HG02973 (cell line): Measurements from ENCODE around the gene COA1.

Experiments used
- ATAC-seq: cut with Tn5 transposase; IDR thresholded peaks from one replicate; pipeline ENCODE4 v1.9.1; 2021; ENCODE audit warnings: moderate library complexity; ENCODE audit not compliant: unreplicated experiment

The COA1 gene

GRCh38 chr7:43658718-43659548 is 70.4 kb downstream of the COA1 start:
- ATAC-seq: no peak

DNA sequence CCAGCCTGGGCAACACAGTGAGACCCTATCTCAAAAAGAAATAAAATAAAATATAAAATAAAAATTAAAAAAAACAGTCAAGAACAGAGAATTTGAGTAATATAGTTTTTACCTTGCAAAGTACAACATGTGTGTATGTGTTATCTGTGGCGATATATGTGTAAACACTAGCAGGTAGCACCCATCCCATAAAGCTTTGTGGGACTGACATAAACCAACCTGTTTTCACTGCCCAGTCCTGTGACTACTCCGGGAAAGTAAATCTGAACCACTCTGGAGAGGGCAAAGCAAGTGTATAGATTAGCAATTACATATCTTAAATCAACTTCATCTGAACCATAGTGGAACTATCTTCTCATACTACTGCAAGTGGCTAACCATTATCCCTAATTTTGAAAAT is 72.3 kb downstream of the COA1 start:
- no peak for ATAC-seq

- ATAC-seq: no peak
Measured at GRCh38 chr7:43655584-43655983, 73.7 kb downstream of the COA1 start.

DNA sequence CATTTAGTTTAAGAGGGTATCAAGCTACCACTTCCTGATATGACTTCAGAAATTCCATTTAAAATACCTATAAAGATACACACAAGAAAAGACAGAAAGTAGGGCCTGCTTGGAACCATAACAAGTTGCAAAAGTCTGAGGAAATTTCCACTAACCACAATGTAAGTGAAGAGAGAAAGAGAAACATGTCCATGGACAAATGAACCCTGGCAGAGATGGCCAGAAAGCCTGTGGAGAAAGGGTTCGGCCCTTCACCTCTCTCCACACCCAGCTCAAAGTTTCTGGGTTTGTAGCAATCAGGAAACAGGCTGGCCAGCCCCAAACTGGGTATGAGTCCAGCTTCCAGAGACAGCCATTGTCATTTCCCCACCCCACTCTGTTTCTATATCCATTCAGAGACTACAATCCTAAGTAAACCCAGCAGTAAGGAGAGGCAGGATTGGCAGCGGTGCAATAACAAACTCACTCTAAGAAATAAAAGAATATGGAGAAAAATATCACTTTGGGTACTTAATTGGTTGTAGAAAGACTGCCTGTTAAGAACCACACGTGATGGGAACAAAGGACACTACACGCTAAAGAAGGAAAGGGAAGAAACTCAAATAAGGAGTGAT is 75.3 kb downstream of the COA1 start:
- ATAC-seq: no peak

GRCh38 chr7:43653466-43653865 is 75.9 kb downstream of the COA1 start:
- ATAC-seq: no peak

GRCh38 chr7:43652364-43652763 is 77.0 kb downstream of the COA1 start:
- ATAC-seq: no peak

GRCh38 chr7:43650457-43651052 is 78.8 kb downstream of the COA1 start:
- ATAC-seq: no peak

GRCh38 chr7:43649755-43650274 is 79.5 kb downstream of the COA1 start:
- peak; percentile 69 for ATAC-seq

GRCh38 chr7:43648473-43649406 is 80.6 kb downstream of the COA1 start:
- peak; percentile 41 for ATAC-seq

- no peak for ATAC-seq
Measured at GRCh38 chr7:43647673-43648472, 81.5 kb downstream of the COA1 start.

DNA sequence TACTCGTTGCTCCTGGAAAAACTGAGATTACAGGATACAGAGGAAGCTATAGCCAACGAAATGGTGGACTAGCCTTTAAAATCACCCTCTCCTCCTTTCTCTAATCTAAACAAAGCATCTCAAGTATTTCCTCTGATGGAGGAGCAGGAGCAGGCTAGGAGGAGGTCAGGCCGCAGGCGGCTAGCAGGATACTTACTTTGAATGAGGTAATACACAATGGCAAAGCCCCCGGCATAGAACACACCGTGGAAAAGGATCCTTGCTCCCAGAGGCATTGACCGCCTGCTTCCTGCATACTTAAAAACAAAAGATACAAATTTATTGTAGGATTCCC is 82.0 kb downstream of the COA1 start:
- no peak for ATAC-seq

DNA sequence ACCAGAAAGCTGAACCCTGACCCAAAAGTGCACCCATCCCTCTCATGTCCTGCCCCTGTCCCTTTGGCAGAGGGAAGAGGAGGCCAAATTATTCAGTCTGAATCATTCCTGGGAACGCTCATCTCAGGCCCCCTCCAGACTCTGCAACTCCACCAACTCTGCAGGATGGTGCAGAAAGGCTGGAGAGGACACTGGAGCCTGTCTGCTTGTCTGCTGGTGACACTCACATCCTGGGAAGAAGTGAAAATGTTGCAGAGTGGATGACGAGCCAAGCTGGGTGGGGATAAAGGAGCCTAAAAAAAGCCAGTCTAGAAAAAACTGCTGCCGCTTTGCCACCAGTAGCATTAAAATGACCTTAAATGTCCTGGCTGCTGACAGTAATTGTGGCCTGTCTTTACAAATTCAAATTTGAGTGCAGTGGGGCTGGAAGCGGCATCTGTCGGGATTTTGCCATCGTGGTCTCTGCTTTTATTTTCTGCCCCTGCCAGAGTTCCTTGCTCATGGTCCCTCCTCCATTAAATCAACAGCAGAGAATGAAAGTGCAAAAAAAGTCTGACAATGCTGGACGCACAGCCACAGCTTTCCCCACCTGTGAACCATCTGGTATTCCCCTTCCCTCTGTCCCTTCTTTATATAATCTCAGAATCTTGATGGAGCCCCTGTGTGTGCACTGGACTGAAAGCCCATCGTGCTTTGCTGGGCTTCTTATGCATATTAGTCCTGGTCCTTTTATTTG is 82.6 kb downstream of the COA1 start:
- ATAC-seq: no peak

GRCh38 chr7:43645699-43646226 is 83.6 kb downstream of the COA1 start:
- ATAC-seq: no peak

GRCh38 chr7:43643846-43644245 is 85.5 kb downstream of the COA1 start:
- ATAC-seq: no peak

DNA sequence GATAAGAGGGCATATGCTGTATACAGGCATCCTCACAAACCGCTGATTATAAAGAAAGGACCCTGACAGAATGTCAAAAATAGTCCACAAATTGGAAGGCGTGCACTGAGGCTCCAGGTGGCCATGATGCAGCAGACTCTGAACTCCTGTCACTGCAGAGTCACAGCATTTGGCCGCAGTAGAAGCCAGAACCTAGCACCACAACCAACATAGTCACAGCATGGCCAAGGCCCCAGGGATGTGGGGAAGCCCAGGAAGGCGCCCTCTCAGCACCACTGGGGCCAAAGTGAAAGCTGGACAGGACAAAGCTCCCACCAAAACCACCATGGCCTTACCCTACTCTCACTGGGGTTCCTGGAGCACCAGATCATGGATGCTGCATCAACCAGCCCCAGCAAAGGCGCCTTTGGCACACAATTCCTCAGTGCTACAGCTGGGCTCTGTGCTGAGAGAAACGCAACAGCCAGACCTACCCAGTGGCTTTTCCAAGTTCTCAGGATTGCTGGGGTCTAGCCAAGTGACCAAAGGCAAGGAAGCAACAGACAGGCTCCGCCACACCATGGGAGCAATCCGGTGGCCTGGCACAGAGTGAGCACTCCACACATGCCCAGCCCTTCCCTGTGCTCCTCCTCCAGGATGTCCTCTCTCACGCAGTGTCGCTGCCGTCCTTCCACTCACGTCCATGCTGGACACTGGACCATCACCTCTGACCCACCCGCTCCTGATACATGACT is 86.3 kb downstream of the COA1 start:
- ATAC-seq: no peak

DNA sequence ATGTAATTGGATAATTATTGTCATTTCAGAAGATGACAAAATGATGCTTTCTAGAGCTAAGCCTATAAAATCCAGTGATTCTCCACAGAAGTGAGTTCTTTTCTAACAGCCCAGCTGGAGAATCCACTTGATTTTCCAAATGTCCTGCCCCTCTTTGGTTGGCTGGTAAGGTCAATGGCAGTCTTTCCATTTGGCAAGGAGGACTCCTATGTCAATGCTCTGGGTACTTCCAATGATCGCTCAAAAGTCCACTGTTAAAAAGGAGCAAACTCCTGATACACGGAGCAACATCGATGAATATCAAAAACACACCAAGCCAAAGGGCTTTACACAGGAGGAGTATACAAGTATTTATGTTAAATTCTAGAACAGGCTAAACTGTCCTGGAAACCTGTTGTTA is 88.6 kb downstream of the COA1 start:
- ATAC-seq: no peak

DNA sequence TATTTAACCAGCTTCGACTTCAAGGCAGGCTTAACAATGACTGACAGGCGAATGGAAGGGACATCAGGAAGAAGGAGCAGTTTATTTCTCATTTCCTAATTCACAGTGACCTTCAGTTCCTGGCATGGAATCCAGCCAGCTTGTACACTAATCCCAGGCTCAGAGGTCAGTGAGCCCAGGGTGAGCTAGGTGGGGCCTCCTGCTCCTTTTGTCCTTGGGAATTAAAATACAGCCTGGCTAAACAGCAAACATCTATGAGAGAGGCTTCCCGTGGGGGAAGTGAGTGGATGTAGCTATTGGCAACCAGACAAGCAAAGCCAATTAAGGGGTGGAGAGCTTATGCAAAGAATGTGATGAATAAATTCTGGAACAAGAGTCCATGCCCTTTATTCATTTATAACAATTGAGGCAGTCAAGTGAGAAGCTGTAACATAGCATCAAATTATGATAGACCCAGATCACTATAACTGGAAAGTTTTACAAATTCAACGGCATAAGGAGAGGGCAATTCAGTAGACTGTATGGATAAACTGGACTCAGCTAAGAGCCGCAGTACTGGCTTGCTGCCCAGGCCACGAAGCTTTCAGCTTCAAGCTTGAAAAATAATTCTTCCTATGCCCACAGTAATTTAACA is 89.3 kb downstream of the COA1 start:
- ATAC-seq: no peak
